Upper lobe of left lung (tissue), 4 donors: ENCODE measurements around the gene LEPROT.

Experiments
- EP300 ChIP-seq, 4 donors: sonication (generic); formaldehyde crosslinking; IDR thresholded peaks; one replicate each; pipeline ENCODE4 v1.5.1; 2017; ENCODE audit warnings: antibody characterized with exemption in 4 of 4, control low read depth in 2 of 4
- POLR2A ChIP-seq, 4 donors: fragments of 450-650 bp; IDR thresholded peaks; one replicate each; pipeline ENCODE4 v1.5.1; 2016 to 2017; ENCODE audit warnings: antibody characterized with exemption in 4 of 4, mild to moderate bottlenecking in 2 of 4
- TF ChIP-seq, protein P1 (sequence below), 6 experiments: fragments of 450-650 bp in 4 of 6; fragments of 200-600 bp in 2 of 6; sonication (generic) in 2 of 6; IDR thresholded peaks; one replicate each; pipeline ENCODE4 v1.5.1; 2016 to 2019; ENCODE audit warnings: antibody characterized with exemption in 6 of 6

DNA sequence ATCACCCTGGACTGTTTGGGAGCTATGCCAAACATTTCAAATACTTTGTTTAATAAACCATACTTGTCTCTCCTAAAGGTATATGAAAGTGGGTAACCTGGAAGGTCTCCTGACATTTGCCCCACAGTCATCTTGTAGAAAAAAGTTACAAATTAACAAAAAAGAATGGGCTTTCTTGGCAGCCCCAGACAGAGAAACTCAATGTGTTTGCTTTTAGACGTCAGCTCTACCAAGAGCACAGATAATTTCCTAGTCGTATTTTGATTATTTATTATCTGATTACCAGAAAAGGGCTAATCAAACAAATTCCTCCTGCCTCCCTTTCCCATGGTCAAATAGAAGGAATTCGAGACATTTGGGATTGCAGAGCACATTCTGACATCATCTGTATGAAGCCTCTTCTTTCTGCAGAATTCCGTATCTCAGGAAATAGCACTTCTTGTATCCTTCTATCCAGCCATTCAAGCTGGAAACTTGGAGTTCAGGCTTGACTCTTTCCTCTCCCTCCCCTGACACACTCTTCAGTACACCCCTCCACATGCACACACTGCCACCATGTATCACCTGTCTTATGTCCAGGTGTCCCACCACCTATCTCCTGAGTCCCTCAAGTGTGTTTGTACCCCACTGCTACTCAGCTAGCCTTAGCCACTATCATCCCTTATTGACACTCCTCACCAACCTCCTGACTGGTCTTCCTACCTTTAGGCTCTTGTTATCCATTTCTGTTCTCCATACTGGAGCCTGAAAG, 42.8 kb upstream of the LEPROT start:
- TF ChIP-seq, protein P1, sequence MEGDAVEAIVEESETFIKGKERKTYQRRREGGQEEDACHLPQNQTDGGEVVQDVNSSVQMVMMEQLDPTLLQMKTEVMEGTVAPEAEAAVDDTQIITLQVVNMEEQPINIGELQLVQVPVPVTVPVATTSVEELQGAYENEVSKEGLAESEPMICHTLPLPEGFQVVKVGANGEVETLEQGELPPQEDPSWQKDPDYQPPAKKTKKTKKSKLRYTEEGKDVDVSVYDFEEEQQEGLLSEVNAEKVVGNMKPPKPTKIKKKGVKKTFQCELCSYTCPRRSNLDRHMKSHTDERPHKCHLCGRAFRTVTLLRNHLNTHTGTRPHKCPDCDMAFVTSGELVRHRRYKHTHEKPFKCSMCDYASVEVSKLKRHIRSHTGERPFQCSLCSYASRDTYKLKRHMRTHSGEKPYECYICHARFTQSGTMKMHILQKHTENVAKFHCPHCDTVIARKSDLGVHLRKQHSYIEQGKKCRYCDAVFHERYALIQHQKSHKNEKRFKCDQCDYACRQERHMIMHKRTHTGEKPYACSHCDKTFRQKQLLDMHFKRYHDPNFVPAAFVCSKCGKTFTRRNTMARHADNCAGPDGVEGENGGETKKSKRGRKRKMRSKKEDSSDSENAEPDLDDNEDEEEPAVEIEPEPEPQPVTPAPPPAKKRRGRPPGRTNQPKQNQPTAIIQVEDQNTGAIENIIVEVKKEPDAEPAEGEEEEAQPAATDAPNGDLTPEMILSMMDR (IDR thresholded peaks at IDR 0.05), result no peak
- TF ChIP-seq EP300 (IDR thresholded peaks at IDR 0.05) (no peak), POLR2A (IDR thresholded peaks at IDR 0.05) (no peak)
